GM12892 (cell line): ENCODE results near the gene MMP27.

Source experiments
- POLR2A ChIP-seq: IDR thresholded peaks from 2 replicates; pipeline ENCODE4 v1.6.1; 2011; ENCODE audit warnings: low read depth, low read length, control low read depth
- POLR2AphosphoS5 ChIP-seq: IDR thresholded peaks from 2 replicates; pipeline ENCODE4 v1.6.1; 2011; ENCODE audit warnings: low read depth, low read length, control low read depth
- TAF1 ChIP-seq: IDR thresholded peaks from 2 replicates; pipeline ENCODE4 v1.6.1; 2011; ENCODE audit warnings: low read depth, mild to moderate bottlenecking, control low read depth, low read length, borderline replicate concordance

DNA sequence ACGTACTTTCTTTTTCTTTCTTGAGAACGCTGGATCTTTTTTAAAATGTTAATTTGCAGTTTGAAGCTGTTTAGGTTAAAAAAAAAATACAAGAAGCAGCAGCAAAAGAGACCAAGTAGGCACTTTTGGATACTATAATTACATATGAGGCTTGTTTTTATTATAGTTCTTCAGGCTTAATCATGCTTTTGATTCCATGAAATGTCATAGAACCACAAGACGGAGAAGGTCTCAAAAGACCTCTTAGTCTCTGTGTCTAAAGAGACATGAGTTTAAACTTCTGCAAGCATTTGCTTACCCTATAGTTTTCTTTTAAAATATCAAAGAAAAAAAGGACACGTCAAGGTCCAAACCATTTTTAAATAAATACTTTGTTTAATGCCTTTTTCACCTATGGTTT lies 61.6 kb downstream of the MMP27 start:
- TF ChIP-seq POLR2AphosphoS5: no peak
- no peak for TF ChIP-seq POLR2A
- no peak for TF ChIP-seq TAF1
